HepG2 (cell line): ENCODE measurements around the gene SERTAD2. TPM values are rescaled to one million over a fixed set of nuclear protein-coding genes. Genes with fewer than 3 reads are reported as not detected.

Experiments used
- ATAD3A ChIP-seq: sonication (generic); formaldehyde crosslinking; IDR thresholded peaks from 2 replicates; pipeline ENCODE4 v1.4.0; 2020; ENCODE audit warnings: missing genetic modification reagents
- CBX2 ChIP-seq, 2 experiments: fragments of 200-600 bp in 1 of 2; sonication (generic); formaldehyde crosslinking in 1 of 2; IDR thresholded peaks; 2 replicates each; pipeline versions ENCODE4 v1.7.0 to v1.8.1; 2018 to 2022; ENCODE audit warnings: low read depth in 2 of 2, low read length in 1 of 2, mild to moderate bottlenecking in 1 of 2, missing genetic modification reagents in 1 of 2
- ELF1 ChIP-seq: sonication (generic); formaldehyde crosslinking; IDR thresholded peaks from 2 replicates; pipeline ENCODE4 v1.4.0; 2020; ENCODE audit warnings: missing genetic modification reagents
- ESRRA ChIP-seq: sonication (generic); formaldehyde crosslinking; IDR thresholded peaks from 2 replicates; pipeline ENCODE4 v1.5.1; 2020; ENCODE audit warnings: mild to moderate bottlenecking, low read depth, missing genetic modification reagents
- FOXK2 ChIP-seq: fragments of 450-650 bp; IDR thresholded peaks from 2 replicates; pipeline ENCODE4 v1.6.1; 2016
- GABPB1 ChIP-seq: IDR thresholded peaks from 2 replicates; pipeline ENCODE4 v1.6.1; 2016; ENCODE audit warnings: mild to moderate bottlenecking, missing genetic modification reagents, moderate library complexity, missing compliant biosample characterization
- KAT2B ChIP-seq: fragments of 150-350 bp; IDR thresholded peaks from 2 replicates; pipeline ENCODE4 v1.6.1; 2014; ENCODE audit warnings: low read depth, low read length, borderline replicate concordance
- KLF13 ChIP-seq: sonication (generic); formaldehyde crosslinking; IDR thresholded peaks from 2 replicates; pipeline ENCODE4 v1.4.0; 2020; ENCODE audit warnings: mild to moderate bottlenecking, missing genetic modification reagents
- SIX4 ChIP-seq: sonication (generic); formaldehyde crosslinking; IDR thresholded peaks from 2 replicates; pipeline ENCODE4 v1.4.0; 2020; ENCODE audit warnings: missing genetic modification reagents
- ZNF30 ChIP-seq: sonication (generic); formaldehyde crosslinking; IDR thresholded peaks from 2 replicates; pipeline ENCODE4 v1.5.0; 2020; ENCODE audit warnings: mild to moderate bottlenecking, missing genetic modification reagents
- ZNF34 ChIP-seq: sonication (generic); formaldehyde crosslinking; IDR thresholded peaks from 2 replicates; pipeline ENCODE4 v1.4.0; 2020; ENCODE audit warnings: mild to moderate bottlenecking, missing genetic modification reagents, borderline replicate concordance
- ZNF766 ChIP-seq: sonication (generic); formaldehyde crosslinking; IDR thresholded peaks from 2 replicates; pipeline ENCODE4 v1.5.0; 2020; ENCODE audit warnings: missing genetic modification reagents, borderline replicate concordance
- ZNF879 ChIP-seq: sonication (generic); formaldehyde crosslinking; IDR thresholded peaks from 2 replicates; pipeline ENCODE4 v1.8.1; 2023; ENCODE audit warnings: missing genetic modification reagents
- polyA plus RNA-seq, 8 experiments: library from polyadenylated mRNA; depleted of rRNA in 3 of 8; stranded (reverse) in 7 of 8; unstranded in 1 of 8; fragments of >200 nt; fragmentation: Illumina TruSeq in 4 of 8; extraction: Trizol in 4 of 8; gene quantifications; 2 replicates each; pipeline versions ENCODE4 v1.2.1 to v1.2.3, GENCODE V29; 2011 to 2016; ENCODE audit warnings: low read depth in 4 of 8, missing spikeins in 1 of 8, mixed read lengths in 1 of 8; ENCODE audit not compliant: insufficient read depth in 1 of 8
- total RNA-seq, 5 experiments: library from RNA; depleted of rRNA; stranded (reverse); fragments of >200 nt; fragmentation: Illumina TruSeq; extraction: Trizol; gene quantifications; 2 replicates each; pipeline ENCODE4 v1.2.3, GENCODE V29; 2016; ENCODE audit warnings: low read depth in 1 of 5
- TF ChIP-seq, protein P1 (sequence below): sonication (generic); formaldehyde crosslinking; IDR thresholded peaks from 2 replicates; pipeline ENCODE4 v1.8.0; 2022; ENCODE audit warnings: low read depth, missing genetic modification reagents
- TF ChIP-seq, protein P2 (sequence below): sonication (generic); formaldehyde crosslinking; IDR thresholded peaks from 2 replicates; pipeline ENCODE4 v1.4.0; 2020; ENCODE audit warnings: missing genetic modification reagents
- TF ChIP-seq, protein P3 (sequence below): IDR thresholded peaks from 2 replicates; pipeline ENCODE4 v1.6.1; 2016; ENCODE audit warnings: missing compliant biosample characterization, missing genetic modification reagents, borderline replicate concordance
- TF ChIP-seq, protein P4 (sequence below): sonication (generic); formaldehyde crosslinking; IDR thresholded peaks from 2 replicates; pipeline ENCODE4 v1.8.0; 2022; ENCODE audit warnings: missing genetic modification reagents, mild to moderate bottlenecking, moderate library complexity, borderline replicate concordance
- TF ChIP-seq, protein P5 (sequence below): sonication (generic); formaldehyde crosslinking; IDR thresholded peaks from 2 replicates; pipeline ENCODE4 v1.8.0; 2022; ENCODE audit warnings: missing genetic modification reagents, low read depth, mild to moderate bottlenecking, borderline replicate concordance

Gene SERTAD2
- total and polyA plus RNA-seq, 2 of the 13 experiments (the other 11 are each of a cell fraction or from before 2014, with no cell fraction given), result 6.7 to 22.6 TPM

DNA sequence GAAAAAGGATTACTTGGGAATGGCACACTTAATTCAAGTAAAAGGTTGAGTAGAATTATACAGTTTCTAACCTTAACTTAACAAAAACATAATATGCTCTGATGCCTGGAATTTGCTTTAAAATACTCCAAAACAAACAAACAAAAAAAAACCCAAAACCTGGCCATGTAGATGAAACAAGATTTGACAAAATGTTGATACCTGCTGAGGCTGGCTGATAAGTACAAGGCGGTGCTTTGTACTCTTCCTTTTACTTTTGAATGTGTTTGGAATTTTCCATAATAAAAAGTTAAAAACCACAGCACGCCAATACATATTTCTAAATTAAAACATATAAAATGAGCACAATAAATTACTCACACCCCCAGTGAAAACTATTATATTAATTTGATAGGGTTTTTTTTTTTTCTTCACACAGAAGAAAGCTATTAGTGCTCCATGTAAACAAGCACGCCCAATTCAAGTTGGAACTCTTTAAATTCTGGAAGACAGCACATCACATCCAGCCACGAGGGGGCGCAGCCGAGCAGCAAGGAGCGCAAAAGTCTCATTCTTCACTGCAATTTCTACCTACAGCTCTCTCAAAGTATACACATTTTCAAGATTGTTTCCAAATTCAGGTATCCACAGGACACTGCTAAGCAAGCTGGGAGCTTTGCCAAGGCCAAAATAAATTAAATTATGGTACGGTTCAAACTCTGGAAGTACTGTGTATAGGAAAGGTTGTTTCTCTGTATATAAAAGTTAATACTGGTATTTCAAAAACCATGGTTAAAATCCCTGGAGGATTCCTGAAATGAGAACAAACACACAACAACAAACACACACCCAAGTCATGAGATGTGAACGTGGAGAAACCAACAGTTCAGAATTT lies 7.5 kb downstream of the SERTAD2 start (continued):
- TF ChIP-seq, protein P1, sequence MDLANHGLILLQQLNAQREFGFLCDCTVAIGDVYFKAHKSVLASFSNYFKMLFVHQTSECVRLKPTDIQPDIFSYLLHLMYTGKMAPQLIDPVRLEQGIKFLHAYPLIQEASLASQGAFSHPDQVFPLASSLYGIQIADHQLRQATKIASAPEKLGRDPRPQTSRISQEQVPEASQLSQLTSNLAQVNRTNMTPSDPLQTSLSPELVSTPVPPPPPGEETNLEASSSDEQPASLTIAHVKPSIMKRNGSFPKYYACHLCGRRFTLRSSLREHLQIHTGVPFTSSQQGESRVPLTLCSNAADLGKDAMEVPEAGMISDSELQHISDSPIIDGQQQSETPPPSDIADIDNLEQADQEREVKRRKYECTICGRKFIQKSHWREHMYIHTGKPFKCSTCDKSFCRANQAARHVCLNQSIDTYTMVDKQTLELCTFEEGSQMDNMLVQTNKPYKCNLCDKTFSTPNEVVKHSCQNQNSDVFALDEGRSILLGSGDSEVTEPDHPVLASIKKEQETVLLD (CRISPR knock-in tag), result no peak
- TF ChIP-seq, protein P2, sequence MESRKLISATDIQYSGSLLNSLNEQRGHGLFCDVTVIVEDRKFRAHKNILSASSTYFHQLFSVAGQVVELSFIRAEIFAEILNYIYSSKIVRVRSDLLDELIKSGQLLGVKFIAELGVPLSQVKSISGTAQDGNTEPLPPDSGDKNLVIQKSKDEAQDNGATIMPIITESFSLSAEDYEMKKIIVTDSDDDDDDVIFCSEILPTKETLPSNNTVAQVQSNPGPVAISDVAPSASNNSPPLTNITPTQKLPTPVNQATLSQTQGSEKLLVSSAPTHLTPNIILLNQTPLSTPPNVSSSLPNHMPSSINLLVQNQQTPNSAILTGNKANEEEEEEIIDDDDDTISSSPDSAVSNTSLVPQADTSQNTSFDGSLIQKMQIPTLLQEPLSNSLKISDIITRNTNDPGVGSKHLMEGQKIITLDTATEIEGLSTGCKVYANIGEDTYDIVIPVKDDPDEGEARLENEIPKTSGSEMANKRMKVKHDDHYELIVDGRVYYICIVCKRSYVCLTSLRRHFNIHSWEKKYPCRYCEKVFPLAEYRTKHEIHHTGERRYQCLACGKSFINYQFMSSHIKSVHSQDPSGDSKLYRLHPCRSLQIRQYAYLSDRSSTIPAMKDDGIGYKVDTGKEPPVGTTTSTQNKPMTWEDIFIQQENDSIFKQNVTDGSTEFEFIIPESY (CRISPR knock-in tag), result 0 out of 2 replicates have a peak, but pooled peaks have one; percentile 30
- TF ChIP-seq ZNF766 (CRISPR knock-in tag) (no peak), ZNF879 (CRISPR knock-in tag) (no peak), ZNF34 (CRISPR knock-in tag) (no peak), KLF13 (no peak), KAT2B (no peak), GABPB1 (no peak), FOXK2 (no peak), ATAD3A (CRISPR knock-in tag) (no peak), ESRRA (CRISPR knock-in tag) (no peak), SIX4 (0 out of 2 replicates have a peak, but pooled peaks have one; percentile 26), CBX2 (IDR thresholded peaks at IDR 0.05; ENCODE audit: low read depth, low read length) (no peak), CBX2 (CRISPR knock-in tag; IDR thresholded peaks at IDR 0.05; ENCODE audit: low read depth) (no peak), ZNF30 (CRISPR knock-in tag) (no peak), ELF1 (CRISPR knock-in tag) (0 out of 2 replicates have a peak, but pooled peaks have one; percentile 13)
- TF ChIP-seq, protein P3, sequence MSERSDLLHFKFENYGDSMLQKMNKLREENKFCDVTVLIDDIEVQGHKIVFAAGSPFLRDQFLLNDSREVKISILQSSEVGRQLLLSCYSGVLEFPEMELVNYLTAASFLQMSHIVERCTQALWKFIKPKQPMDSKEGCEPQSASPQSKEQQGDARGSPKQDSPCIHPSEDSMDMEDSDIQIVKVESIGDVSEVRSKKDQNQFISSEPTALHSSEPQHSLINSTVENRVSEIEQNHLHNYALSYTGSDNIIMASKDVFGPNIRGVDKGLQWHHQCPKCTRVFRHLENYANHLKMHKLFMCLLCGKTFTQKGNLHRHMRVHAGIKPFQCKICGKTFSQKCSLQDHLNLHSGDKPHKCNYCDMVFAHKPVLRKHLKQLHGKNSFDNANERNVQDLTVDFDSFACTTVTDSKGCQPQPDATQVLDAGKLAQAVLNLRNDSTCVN (CRISPR knock-in tag), result no peak
- TF ChIP-seq, protein P4, sequence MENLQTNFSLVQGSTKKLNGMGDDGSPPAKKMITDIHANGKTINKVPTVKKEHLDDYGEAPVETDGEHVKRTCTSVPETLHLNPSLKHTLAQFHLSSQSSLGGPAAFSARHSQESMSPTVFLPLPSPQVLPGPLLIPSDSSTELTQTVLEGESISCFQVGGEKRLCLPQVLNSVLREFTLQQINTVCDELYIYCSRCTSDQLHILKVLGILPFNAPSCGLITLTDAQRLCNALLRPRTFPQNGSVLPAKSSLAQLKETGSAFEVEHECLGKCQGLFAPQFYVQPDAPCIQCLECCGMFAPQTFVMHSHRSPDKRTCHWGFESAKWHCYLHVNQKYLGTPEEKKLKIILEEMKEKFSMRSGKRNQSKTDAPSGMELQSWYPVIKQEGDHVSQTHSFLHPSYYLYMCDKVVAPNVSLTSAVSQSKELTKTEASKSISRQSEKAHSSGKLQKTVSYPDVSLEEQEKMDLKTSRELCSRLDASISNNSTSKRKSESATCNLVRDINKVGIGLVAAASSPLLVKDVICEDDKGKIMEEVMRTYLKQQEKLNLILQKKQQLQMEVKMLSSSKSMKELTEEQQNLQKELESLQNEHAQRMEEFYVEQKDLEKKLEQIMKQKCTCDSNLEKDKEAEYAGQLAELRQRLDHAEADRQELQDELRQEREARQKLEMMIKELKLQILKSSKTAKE (CRISPR knock-in tag), result no peak
- TF ChIP-seq, protein P5, sequence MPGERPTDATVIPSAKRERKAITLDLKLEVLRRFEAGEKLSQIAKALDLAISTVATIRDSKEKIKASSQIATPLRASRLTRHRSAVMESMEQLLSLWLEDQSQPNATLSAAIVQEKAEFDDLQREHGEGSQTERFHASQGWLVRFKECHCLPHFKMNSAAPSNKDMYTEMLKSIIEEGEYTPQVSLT, result no peak
